Ascending aorta (tissue), 2 donors: ENCODE data around the gene PPP1R7. TPM values are rescaled to one million over a fixed set of nuclear protein-coding genes. Genes with fewer than 3 reads are reported as not detected.

Experiments
- DNase-seq, 2 donors: peaks; one replicate each; pipeline ENCODE4 v3.0.0-alpha.2; 2019; ENCODE audit warnings: low spot score in 2 of 2
- H3K27ac ChIP-seq, 2 donors: fragments of 200-600 bp; sonication (generic); one replicate each; pipeline ENCODE4 v1.5.1; 2016 to 2017; ENCODE audit warnings: mild to moderate bottlenecking in 1 of 2
- H3K27me3 ChIP-seq: fragments of 200-600 bp; sonication (generic); one replicate; pipeline ENCODE4 v1.5.1; 2017
- H3K36me3 ChIP-seq, 2 donors: fragments of 200-600 bp; sonication (generic); one replicate each; pipeline ENCODE4 v1.5.1; 2016
- H3K4me1 ChIP-seq, 2 donors: fragments of 200-600 bp; sonication (generic); one replicate each; pipeline ENCODE4 v1.5.1; 2016 to 2017; ENCODE audit warnings: mild to moderate bottlenecking in 1 of 2
- H3K4me3 ChIP-seq, 2 donors: fragments of 200-600 bp; sonication (generic); one replicate each; pipeline ENCODE4 v1.5.1; 2016 to 2017; ENCODE audit warnings: mild to moderate bottlenecking in 1 of 2
- H3K9me3 ChIP-seq, 2 donors: fragments of 200-600 bp; sonication (generic); one replicate each; pipeline ENCODE4 v1.5.1; 2016
- intact Hi-C: fragments of 100-400 bp; cut with DNase I; formaldehyde crosslinking; loops from one replicate; pipeline ENCODE4 v1.15.1; 2023
- total RNA-seq: library from RNA; depleted of rRNA; stranded (reverse); fragments of >200 nt; gene quantifications from one replicate; pipeline ENCODE4 v1.1.0, GENCODE V29; 2016
- TF ChIP-seq, protein P1 (sequence below), 3 experiments: fragments of 200-600 bp in 2 of 3; fragments of 450-650 bp in 1 of 3; sonication (generic) in 2 of 3; IDR thresholded peaks; one replicate each; pipeline ENCODE4 v1.5.1; 2016 to 2019; ENCODE audit warnings: antibody characterized with exemption in 3 of 3, mild to moderate bottlenecking in 1 of 3, moderate library complexity in 1 of 3

Gene PPP1R7
- total RNA-seq, 1 donor from 2014 or later = 4.2 TPM

DNA sequence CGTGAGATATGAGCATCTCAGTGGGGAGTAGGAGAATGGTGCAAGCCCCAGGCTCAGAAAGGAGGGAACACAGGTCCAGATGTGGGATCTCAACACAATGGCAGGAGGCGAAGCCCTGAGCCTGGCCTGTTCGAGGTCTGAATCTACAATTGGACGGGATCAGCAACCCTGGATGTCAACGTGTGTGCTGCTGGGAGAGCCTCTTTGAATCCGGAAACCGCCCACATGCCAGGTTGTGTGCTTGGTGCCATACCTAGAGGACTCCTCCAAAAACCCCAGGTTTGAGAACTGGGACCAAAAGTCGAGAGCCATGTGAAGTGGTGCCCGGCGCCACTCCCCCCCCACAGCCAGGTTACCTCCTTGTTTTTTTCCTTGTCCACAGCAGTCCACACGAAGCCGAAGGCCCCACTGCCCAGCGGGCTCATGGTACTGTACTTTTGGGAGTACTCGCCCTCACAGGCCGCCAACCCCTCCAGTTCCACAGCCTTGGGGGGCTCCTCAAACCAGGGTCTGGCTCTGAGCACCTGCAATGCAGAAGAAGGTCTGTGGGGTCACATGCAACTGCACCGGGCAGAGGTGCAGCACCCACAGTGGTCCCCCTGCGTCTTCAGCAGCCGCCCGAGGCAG, 27.8 kb upstream of the PPP1R7 start:
- Histone ChIP-seq H3K9me3 (no peaks in the 10 kb centered on the region), H3K36me3 (no peaks in the 10 kb centered on the region), H3K27ac (no peak overlapping the region), H3K27me3 (no peaks in the 10 kb centered on the region), H3K4me3 (no peak overlapping the region), H3K4me1 (no peaks in the 10 kb centered on the region)
- DNase-seq = no peak
- TF ChIP-seq, protein P1, sequence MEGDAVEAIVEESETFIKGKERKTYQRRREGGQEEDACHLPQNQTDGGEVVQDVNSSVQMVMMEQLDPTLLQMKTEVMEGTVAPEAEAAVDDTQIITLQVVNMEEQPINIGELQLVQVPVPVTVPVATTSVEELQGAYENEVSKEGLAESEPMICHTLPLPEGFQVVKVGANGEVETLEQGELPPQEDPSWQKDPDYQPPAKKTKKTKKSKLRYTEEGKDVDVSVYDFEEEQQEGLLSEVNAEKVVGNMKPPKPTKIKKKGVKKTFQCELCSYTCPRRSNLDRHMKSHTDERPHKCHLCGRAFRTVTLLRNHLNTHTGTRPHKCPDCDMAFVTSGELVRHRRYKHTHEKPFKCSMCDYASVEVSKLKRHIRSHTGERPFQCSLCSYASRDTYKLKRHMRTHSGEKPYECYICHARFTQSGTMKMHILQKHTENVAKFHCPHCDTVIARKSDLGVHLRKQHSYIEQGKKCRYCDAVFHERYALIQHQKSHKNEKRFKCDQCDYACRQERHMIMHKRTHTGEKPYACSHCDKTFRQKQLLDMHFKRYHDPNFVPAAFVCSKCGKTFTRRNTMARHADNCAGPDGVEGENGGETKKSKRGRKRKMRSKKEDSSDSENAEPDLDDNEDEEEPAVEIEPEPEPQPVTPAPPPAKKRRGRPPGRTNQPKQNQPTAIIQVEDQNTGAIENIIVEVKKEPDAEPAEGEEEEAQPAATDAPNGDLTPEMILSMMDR (IDR thresholded peaks at IDR 0.05) = no peak
- intact Hi-C loops = no loop called here

DNA sequence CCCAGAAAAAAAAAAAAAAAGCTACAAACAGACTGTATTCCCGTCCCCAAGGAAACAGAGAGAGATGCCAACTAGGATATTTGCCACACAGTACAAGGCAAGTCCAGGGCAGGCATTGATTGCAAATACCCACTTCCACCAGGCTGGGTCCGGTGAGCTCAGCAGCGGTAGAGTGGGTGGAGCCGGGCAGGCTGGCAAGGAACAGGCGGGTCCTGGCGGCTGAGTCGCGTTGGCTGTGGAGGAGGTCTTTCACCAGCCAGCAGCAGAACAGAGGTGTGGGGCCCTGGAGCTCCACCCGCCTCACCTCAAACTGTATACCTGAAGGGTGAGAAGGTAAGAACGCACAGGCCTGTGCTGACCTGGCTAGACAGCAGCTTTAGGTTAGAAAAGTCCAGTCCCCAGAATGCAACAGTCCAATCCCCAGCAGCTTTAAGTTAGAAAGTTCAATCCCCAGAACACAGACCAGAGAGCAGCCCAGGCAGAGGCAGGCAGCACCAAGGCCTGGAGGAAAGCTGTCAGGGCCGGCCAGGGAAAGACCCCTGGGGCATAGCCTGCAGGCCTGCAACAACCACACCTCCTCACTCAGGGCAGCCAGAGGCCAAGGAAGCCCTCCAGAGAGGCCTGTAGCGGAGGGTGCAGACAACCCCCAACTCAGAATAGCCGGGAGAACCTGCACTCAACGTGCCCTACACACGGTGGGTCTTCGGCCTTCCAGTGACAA, 26.3 kb upstream of the PPP1R7 start:
- TF ChIP-seq, protein P1 (IDR thresholded peaks at IDR 0.05) = no peak
- no peak overlapping the region for H3K27ac ChIP-seq
- no peaks in the 10 kb centered on the region for H3K4me1 ChIP-seq
- no peaks in the 10 kb centered on the region for H3K9me3 ChIP-seq
- no peaks in the 10 kb centered on the region for H3K27me3 ChIP-seq
- no peak for DNase-seq
- no peak overlapping the region for H3K4me3 ChIP-seq
- intact Hi-C loops = no loop called here
- H3K36me3 ChIP-seq = no peaks in the 10 kb centered on the region

DNA sequence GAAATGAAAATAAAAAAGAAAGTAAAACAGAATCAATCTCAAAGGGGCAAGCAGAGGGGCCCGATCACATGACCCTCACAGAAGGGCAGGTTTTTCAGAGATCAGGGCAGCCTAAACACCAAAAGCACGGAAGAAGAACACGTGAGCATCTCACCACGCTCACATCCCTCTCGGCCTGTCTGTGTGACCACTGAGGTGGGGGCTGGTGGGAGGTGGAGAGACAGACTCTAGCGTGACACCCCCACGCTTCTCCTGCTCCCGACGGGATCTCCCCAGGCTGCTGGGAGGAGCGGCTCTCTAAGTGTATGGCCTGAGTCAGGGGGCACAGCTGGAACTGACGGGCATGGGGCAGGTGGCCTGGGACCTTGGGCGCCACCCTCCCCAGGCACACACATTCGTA, 24.6 kb upstream of the PPP1R7 start:
- H3K9me3 ChIP-seq = no peaks in the 10 kb centered on the region
- H3K36me3 ChIP-seq = no peaks in the 10 kb centered on the region
- intact Hi-C loops = no loop called here
- TF ChIP-seq, protein P1 (IDR thresholded peaks at IDR 0.05) = no peak
- H3K27ac ChIP-seq = no peak overlapping the region
- no peak for DNase-seq
- no peaks in the 10 kb centered on the region for H3K27me3 ChIP-seq
- H3K4me3 ChIP-seq = no peak overlapping the region
- H3K4me1 ChIP-seq = no peaks in the 10 kb centered on the region

DNA sequence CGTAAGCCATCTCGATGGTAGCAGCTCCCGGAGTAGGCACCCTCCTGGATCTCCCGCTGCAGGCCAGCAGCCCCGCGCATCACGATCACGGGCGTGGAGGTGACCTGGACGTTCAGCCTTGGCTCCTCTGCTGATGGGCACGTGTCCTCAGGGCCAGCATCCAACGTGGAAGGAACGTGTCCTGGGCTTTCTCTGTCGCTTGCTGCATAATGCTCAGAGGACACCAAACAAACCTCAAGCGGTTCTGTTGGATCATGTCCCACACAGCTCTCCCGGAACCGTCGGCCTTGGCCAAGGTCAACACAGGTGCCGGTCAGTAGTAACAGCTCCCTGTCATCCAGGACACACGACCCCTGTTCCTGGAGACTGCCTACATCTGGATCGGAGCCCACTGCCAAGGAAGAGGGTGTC, 24.1 kb upstream of the PPP1R7 start:
- no peak overlapping the region for H3K4me3 ChIP-seq
- TF ChIP-seq, protein P1 (IDR thresholded peaks at IDR 0.05) = no peak
- H3K4me1 ChIP-seq = no peaks in the 10 kb centered on the region
- intact Hi-C loops = no loop called here
- H3K27ac ChIP-seq = no peak overlapping the region
- no peak for DNase-seq
- H3K36me3 ChIP-seq = no peaks in the 10 kb centered on the region
- H3K9me3 ChIP-seq = no peaks in the 10 kb centered on the region
- H3K27me3 ChIP-seq = no peaks in the 10 kb centered on the region

DNA sequence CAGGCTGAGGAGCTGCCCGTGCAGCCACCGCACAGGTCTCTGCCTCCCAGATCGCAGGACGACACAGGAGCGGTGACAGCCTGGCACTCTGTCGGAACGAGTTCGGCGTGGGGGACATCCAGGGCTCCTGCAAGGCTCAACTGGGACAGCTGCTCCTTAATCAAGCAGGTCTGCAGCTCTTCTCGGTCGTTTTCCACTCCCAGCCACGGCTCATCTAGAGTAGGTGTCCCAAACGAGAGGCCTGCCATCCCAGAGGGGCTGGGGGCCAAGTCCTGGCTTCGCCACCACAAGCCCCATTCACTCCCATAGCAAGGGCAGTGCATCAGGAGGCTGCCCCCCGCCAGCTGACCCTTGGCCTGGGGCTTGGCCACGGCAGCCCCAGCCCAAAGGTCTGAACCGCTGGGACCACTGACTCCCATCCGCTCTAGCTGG, 23.5 kb upstream of the PPP1R7 start:
- TF ChIP-seq, protein P1 (IDR thresholded peaks at IDR 0.05) = no peak
- Histone ChIP-seq H3K9me3 (no peaks in the 10 kb centered on the region), H3K4me1 (no peaks in the 10 kb centered on the region), H3K27ac (no peak overlapping the region), H3K27me3 (no peaks in the 10 kb centered on the region), H3K4me3 (no peak overlapping the region), H3K36me3 (no peaks in the 10 kb centered on the region)
- DNase-seq = no peak
- intact Hi-C loops = no loop called here
